GM23338 (cell line): Measurements from ENCODE around the gene JAG2. TPM values are rescaled to one million over a fixed set of nuclear protein-coding genes. Genes with fewer than 3 reads are reported as not detected.

Source experiments
- CTCF ChIP-seq, 2 experiments: fragments of 200-600 bp in 1 of 2; sonication (generic) in 1 of 2; conservative IDR thresholded peaks; 2 replicates each; pipeline versions ENCODE4 v1.5.1 to v1.6.1; 2016 to 2017; ENCODE audit warnings: antibody characterized with exemption in 2 of 2, low read depth in 2 of 2, mild to moderate bottlenecking in 2 of 2, moderate library complexity in 1 of 2
- EZH2 ChIP-seq: fragments of 200-600 bp; sonication (generic); IDR thresholded peaks from one replicate; pipeline ENCODE4 v1.8.0; 2017; ENCODE audit warnings: antibody characterized with exemption, mild to moderate bottlenecking, low read depth; ENCODE audit not compliant: unreplicated experiment
- EZH2phosphoT487 ChIP-seq: fragments of 200-600 bp; sonication (generic); IDR thresholded peaks from one replicate; pipeline ENCODE4 v1.8.1; 2018; ENCODE audit warnings: antibody characterized with exemption; ENCODE audit not compliant: unreplicated experiment
- JUNB ChIP-seq: IDR thresholded peaks from one replicate; pipeline ENCODE4 v1.6.1; 2016; ENCODE audit warnings: antibody characterized with exemption; ENCODE audit not compliant: unreplicated experiment
- NANOG ChIP-seq: IDR thresholded peaks from 2 replicates; pipeline ENCODE4 v1.6.1; 2016; ENCODE audit warnings: antibody characterized with exemption, borderline replicate concordance
- POLR2AphosphoS5 ChIP-seq: IDR thresholded peaks from 2 replicates; pipeline ENCODE4 v1.6.1; 2016; ENCODE audit warnings: antibody characterized with exemption, low read depth
- STAT1 ChIP-seq: IDR thresholded peaks from one replicate; pipeline ENCODE4 v1.6.1; 2016; ENCODE audit warnings: antibody characterized with exemption; ENCODE audit not compliant: unreplicated experiment
- ZNF114 ChIP-seq: fragments of 250-450 bp; sonication (Bioruptor Pico); IDR thresholded peaks from 2 replicates; pipeline ENCODE4 v1.5.0; 2020; ENCODE audit warnings: mild to moderate bottlenecking, moderate library complexity
- ZNF462 ChIP-seq: fragments of 250-450 bp; sonication (Bioruptor Pico); IDR thresholded peaks from 2 replicates; pipeline ENCODE4 v1.5.0; 2020; ENCODE audit warnings: mild to moderate bottlenecking, moderate library complexity
- polyA plus RNA-seq: library from polyadenylated mRNA; unstranded; fragments of >200 nt; fragmentation: Nextera tagmentation; extraction: Ambion mirVana; gene quantifications from 2 replicates; pipeline ENCODE4 v1.2.1, GENCODE V29; 2016
- total RNA-seq: library from RNA; depleted of rRNA; stranded (reverse); fragments of >200 nt; shearing (Covaris generic); gene quantifications from 2 replicates; pipeline ENCODE4 v1.2.3, GENCODE V29; 2014

JAG2 gene
- total and polyA plus RNA-seq, 2 experiments from 2014 or later = 1.9 to 10.3 TPM

GRCh38 chr14:105107781-105108515, 60.6 kb downstream of the JAG2 start (continued):
- TF ChIP-seq ZNF462 (CRISPR knock-in tag) (no peak), JUNB (no peak), EZH2 (no peak), POLR2AphosphoS5 (no peak), NANOG (no peak), ZNF114 (CRISPR knock-in tag) (no peak), EZH2phosphoT487 (no peak), CTCF (conservative IDR thresholded peaks at IDR 0.05; ENCODE audit: low read depth in 2 of 2) (no peak), STAT1 (no peak)
